Stimulated activated CD8-positive, alpha-beta memory T cell treated with anti-CD3 and anti-CD28 coated beads, Interleukin-15, amount 100 ng/mL, for 48 hours (primary cell): Measurements from ENCODE around the gene FBXL15.

ENCODE experiments used
- DNase-seq, 2 donors: peaks; one replicate each; pipeline ENCODE4 v3.0.0-alpha.2; 2020; ENCODE audit warnings: low read depth in 2 of 2

FBXL15 gene

DNA sequence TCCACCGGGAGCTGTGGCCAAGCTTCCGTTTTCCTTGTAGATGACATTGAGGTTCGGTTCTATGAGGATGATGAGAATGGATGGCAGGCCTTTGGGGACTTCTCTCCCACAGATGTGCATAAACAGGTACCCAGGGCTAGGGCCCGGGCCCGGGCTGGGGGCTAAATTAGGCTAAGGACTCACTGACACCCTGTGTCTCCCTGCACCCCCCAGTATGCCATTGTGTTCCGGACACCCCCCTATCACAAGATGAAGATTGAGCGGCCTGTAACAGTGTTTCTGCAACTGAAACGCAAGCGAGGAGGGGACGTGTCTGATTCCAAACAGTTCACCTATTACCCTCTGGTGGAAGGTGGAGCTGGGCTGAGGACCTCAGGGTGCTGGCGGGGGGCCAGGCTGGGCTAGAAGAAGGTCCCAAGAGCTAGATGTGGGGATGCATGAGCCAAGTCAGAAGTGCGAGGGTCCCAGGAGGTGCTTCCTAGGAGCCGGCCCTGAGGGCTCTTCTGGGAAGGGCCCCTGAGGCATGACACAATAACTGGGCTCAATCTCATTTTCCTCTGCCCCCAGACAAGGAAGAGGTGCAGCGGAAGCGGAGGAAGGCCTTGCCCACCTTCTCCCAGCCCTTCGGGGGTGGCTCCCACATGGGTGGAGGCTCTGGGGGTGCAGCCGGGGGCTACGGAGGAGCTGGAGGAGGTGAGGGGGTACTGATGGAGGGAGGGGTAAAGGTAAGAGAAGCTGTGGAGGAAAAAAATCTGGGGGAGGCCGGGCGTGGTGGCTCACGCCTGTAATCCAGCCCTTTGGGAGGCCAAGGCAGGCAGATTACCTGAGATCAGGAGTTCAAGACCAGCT is 22.2 kb upstream of the FBXL15 start:
- DNase-seq = no peak

DNA sequence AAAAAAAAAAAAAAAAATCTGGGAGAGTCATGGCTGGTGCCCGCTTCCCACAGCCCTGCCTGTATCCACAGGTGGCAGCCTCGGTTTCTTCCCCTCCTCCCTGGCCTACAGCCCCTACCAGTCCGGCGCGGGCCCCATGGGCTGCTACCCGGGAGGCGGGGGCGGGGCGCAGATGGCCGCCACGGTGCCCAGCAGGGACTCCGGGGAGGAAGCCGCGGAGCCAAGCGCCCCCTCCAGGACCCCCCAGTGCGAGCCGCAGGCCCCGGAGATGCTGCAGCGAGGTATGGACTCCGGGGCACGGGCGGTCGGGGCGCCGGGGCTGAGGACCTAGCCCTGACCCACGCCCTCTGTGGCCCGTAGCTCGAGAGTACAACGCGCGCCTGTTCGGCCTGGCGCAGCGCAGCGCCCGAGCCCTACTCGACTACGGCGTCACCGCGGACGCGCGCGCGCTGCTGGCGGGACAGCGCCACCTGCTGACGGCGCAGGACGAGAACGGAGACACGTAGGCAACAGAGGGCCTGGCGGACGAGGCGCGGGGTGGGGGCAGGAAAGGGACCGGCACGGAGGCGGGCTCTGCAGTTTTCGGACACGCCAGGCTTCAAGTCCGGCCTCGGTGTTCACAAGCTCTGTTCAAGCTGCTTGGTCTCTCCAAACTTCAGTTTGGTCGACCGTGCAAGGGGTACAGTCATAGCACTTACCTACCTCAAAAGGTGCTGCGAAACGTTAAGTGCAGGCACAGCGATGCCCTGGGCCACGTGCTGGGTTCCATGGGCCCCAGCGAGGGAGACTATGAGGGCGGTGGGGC is 21.2 kb upstream of the FBXL15 start:
- DNase-seq = peak; percentile 82 to 86

DNA sequence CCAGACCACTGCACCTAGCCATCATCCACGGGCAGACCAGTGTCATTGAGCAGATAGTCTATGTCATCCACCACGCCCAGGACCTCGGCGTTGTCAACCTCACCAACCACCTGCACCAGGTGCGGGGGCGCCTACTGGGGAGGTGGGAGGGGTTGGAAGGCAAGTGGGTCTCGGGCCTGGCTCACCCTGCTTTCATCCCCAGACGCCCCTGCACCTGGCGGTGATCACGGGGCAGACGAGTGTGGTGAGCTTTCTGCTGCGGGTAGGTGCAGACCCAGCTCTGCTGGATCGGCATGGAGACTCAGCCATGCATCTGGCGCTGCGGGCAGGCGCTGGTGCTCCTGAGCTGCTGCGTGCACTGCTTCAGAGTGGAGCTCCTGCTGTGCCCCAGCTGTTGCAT is 20.6 kb upstream of the FBXL15 start:
- DNase-seq = no peak

DNA sequence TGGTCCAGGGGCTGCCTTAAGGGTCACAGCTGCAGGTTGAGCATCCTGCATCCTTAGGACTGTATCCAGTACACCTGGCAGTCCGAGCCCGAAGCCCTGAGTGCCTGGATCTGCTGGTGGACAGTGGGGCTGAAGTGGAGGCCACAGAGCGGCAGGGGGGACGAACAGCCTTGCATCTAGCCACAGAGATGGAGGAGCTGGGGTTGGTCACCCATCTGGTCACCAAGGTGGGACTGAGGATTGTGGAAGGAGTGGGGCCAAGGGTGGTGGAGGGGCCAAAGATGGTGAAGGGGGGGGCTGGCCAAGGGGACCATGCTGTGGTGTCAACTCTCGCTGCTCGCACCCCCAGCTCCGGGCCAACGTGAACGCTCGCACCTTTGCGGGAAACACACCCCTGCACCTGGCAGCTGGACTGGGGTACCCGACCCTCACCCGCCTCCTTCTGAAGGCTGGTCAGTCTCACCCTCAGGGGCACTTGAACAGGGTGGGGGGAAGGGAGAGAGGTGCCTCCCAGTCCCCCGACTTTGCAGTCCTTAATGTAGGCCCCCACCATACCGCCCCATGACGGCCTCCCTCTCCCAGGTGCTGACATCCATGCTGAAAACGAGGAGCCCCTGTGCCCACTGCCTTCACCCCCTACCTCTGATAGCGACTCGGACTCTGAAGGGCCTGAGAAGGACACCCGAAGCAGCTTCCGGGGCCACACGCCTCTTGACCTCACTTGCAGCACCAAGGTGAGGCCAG is 19.9 kb upstream of the FBXL15 start:
- no peak for DNase-seq

DNA sequence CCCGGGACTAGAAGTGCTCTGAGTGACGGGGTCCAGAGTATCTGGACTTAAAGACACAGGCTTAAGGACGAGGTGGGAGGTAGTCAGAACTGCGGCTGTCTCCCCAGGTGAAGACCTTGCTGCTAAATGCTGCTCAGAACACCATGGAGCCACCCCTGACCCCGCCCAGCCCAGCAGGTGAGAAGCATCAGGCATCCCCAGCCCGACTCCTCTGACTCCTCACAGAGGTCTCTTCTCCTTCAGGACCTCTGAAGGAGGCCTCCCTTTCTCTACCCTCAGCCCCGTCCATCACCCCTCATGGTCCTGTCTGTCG is 19.3 kb upstream of the FBXL15 start:
- no peak for DNase-seq

DNA sequence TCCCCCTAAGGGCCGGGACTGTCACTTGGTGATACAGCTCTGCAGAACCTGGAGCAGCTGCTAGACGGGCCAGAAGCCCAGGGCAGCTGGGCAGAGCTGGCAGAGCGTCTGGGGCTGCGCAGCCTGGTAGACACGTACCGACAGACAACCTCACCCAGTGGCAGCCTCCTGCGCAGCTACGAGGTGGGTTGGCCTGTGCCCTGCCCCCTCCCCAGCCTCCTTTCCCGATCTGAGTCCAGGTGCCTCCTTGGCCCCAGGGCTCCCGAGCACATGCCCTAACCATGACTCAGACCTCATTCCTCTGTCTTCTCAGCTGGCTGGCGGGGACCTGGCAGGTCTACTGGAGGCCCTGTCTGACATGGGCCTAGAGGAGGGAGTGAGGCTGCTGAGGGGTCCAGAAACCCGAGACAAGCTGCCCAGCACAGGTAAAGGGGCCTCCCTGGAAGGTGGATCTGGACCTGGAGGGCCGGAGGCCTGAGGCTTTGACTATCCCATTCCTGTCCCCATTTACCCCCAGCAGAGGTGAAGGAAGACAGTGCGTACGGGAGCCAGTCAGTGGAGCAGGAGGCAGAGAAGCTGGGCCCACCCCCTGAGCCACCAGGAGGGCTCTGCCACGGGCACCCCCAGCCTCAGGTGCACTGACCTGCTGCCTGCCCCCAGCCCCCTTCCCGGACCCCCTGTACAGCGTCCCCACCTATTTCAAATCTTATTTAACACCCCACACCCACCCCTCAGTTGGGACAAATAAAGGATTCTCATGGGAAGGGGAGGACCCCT is 18.7 kb upstream of the FBXL15 start:
- DNase-seq = no peak

DNA sequence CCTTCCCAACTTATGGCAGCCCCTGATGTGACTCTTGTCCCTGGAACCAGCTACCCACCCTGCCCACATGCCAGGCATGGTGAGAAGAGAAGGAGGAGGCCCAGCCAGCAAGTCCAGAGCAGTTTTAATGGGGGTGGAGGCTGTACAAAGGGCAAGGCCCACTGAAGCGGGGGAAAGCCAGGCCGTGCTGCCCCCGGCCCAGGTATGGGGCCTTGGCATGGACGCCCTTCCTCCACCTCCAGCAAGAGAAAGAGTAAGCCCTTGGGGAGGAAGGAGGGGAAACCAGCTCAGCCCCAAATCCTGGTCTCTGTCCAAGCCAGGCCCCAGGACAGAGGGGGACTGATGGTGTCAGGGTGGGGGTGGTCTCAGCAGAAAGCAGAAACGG is 18.1 kb upstream of the FBXL15 start:
- no peak for DNase-seq

DNA sequence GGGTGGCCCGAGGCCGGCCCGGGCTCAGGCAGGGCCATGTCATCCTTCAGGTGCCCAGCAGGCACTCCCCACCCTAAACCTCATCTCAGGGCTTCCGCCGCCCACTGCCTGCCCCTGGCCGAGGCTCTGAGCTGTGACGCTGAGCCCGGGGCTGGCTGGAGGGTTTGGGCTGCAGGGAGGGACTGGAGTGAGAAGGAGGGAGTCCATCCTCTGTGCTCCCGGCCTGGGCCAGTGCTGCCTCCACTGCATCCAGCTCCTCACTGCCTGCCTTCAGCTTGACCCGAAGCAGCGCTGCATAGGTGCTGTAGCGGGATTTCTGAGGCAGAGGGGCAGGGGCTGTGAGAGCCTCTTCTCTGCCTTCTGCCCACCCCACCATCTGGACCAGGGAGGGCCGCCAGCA is 17.5 kb upstream of the FBXL15 start:
- DNase-seq = no peak

DNA sequence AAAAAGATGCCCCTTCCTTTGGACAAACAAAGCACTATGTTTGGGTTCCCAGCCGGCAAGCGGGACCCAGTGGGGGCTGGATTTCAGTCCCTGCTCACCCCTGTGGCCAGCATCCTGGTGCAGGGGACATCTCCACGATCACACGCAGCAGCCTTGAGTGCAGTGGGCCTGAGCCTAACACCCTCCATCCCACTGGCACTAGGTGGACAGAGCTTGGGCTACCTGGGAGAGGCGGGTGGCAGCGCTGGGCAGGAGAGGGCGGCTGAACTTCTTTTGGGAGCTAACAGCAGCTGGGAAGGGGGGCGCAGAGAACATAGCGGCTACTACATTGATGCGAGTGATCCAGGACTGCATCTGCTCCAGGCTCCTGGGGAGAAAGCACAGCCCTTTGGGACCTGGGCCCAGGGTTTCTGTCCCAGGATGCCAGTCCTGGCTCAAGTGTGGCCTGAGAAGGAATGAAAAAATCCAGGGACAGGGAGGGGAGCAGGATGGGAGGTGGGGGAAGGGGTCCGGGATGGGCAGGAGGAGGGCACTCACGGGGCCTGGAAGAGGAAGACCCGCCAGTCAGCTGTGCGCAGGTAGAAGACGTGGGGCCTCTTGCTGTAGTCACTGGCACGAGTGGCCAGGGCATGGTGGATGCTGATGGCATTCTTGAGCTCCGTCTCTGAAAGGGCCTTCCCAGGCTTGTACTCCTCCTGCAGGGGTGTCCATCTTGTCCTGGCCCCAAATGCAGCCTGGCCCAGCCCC is 16.1 kb upstream of the FBXL15 start:
- no peak for DNase-seq

DNA sequence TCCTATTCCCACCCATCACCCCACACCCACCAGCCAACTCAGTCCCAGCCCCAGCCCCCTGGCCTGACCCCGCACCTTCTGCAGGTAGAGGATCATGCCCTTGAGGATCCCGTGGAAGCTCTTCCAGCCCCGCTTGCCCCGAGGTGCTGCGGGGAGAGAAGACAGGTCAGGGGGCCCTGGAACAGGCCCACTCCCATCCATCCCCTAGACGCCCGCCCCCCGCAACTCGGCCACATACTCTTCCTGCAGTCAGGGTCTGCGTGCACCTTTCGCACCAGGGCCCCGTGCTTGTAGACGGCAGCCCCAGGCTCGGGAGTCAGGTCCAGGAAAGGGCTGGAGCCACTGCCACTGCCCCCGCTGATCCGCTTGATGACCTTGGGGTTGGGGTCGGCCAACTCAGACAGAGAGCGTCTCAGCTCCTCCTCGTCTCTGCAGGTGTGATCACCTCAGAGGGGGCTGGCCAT is 15.5 kb upstream of the FBXL15 start:
- DNase-seq = no peak

DNA sequence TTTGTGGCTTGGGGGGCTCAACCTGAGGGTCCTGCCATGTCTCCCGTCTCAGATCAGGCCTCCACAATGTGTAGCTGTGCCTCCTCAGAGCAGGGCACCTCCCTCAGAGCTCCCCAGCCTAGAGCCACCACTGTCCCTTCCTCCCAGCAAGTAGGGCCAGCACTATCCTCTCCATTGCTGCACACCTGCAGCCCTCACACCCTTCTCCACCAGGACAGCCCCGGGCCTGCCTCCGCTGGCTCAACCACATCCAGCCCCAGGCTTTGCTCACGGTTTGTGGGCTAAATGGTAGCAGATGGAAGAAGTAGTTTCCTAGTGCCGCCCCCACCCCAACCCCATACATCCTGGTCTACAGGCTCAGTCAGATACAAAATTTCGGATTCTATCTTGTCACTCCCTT is 15.0 kb upstream of the FBXL15 start:
- DNase-seq = no peak

DNA sequence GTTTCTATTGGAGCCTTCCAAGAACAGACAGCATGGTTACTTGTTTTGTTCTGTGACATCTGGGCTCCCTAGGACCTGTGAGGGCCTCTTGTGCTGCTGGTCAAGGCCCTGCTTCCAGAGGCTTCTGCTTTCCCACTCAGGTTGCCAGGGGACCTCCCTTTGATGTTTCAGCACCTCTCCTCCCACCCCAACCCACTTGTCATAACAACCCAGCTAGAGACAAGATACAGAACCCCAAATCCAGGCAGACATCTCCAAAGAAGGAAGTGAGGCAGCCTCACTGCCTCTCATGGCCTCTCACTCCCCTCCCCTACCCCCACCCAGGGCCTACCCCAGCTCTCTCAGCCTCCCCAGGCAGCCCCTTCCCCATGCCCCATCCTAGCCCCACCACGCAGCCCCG is 13.8 kb upstream of the FBXL15 start:
- DNase-seq = no peak

DNA sequence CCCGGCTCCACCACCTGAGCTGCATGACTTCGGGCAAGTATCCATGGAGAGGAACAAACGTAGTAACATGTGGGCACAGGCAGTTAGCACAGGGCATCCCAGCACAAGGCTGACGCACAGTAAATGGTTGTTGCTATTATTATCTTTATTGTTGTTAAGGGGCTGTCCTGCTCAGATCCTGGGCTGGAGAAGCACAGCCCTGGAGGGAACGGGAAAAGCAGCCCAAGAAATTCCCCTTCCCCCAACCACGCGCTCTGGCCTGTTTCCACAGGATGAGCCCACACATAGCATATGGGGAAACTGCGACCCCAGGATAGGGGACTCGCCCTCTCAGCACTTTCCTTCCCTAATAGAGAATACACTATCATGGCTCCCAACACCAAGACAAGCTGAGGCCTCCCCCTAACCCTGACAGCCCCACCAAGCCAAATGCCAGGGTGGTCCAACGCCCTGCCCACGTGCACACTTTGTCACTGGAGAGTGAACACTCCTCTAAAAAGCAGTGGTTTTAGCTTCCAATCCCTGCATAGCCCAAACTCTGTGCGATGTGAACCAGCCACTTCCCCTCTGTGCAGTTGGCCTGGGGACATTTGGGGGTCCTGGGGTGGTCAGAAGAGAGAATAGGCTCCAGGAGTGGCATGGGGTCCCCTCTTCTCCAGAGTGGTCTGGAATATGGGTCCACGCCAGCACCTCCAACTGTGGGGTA is 13.1 kb upstream of the FBXL15 start:
- DNase-seq = no peak

DNA sequence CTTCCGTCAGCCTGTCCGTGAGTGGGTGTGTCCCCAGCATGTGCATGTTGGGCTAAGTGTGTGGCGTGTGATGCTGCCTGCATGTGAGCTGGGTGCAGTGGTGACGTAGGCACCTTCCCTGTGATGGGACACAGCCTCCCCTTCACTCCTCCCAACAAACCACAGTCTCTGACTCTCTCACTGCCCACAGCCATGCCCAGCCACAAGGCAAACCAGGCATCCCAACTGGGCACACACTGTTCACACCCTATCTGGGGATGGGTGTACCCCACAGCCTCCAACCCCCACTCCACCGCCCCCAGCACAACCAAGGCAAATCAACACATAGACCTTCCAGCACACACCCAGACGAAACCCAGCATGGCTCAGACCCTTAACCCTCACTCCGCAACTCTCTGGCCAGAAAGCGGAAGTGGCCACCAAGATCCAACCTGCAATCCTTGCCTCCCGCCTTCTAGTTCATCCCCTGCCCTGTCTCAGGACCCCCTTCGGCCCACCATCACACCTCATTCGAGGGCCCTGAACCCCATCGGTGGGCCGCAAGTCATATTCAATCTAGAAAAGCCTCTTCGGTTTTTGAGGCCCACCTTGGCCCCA is 12.4 kb upstream of the FBXL15 start:
- no peak for DNase-seq

DNA sequence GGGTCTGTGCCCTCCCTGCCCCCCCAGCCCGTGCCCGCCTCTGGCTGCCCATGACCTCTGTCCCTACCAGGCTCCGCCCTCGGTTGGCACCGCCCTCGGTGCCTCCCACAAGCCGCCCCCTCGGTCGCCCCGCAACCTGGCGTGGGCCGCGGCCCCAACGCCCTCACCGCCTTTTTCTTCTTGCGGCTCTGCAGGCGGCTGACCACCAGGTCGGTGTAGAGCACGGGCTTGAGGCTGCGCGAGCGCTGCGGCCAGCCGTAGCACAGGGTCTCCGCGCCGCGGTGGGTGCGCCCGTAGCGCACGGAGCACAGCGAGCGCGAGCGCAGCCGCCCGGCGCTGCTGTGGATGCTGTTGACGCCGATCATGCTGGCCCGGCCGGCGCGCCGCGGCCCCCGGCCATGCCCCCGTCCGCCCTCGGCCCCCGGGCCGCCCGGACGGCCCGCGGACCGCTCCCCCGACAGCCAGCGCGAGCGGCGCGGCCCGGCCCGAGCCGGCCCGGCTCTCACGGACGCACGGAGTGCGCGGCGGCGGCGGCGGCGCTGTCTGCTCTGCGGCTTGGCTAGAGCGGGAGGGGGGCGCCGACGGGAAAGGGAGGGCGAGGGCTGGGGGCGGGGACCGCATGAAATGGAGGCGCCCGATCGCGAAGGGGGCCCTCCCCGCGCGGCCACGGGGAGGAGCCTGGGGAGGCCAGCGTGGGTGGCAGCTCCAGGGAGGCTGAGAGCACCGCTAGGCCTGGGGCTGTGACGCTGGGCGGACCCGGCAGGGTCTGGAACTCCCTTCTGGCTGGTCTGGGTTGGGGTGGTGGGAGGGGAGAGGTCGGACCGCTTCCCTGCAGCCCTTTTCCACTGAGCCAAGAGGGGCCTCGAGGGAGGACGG is 11.7 kb upstream of the FBXL15 start:
- DNase-seq = peak; percentile 71 to 72

DNA sequence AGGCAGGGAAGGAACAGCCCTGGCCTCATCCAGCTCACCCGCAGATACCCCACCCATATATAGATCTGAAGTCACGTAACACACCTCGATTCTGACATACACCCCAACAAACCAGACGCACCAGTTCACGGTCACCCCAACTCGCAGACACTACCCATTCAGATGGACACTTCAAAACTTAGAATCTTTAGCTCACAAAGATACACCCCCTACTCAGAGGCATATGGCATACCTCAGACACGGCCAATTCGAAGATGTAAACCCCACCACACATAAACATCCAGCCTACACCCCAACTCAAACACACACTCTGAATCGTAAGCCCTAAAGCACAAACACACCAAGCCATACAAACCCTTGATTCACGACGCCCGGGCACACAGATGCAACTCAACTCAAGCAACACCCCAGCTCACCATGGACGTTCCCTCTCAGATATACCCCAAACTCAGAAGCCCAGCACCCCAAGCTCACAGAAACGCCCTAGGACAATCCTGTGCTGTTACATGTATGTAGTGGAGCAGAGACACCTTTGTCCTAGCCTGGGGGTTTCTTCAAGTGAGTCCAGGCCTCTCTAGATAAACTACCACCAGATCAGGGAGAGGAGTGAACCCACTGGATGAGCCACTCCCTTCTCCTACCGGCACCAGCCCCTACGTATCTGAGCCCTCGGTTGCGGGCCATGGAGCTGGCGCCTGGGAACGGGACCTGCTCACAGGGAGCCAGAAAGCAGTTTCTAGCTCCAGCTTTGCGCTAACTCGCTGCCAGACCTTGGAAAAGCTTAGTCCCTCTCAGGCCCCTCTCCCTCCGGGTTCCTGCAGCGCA is 10.8 kb upstream of the FBXL15 start:
- no peak for DNase-seq

DNA sequence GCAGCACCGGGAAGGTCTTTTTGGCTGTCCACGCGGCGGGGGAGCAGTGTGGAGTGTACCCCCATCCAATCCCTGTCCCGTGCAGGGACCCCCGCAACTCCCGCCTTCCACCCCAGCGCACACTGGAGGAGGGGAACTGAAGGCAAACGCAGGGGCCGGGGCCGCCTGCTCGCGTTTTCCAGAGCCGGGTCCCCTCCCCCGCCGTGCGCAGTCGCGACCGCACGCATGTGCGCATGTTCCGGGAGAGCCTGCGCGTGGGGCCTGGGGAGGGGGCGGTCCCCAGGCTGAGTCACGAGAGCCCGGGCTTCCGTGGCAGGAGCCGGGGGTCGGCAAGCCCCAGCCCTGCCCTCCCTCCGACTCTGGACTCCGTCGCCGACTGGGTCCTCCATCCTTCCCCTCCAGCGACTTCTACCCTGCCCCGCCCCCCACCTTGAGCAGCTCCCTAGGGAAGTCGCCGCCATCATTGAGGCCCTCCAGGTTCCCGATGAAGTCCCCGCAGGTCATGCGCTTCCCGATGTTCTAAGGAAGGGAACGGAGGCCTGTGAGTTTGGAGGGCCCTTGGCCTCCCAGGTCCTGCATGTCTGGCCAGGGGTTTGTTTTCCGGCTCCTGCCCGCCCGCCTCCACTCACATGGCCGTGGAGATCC is 10.1 kb upstream of the FBXL15 start:
- no peak for DNase-seq
